Measurements from ENCODE around the gene KRT13. TPM values are rescaled to one million over a fixed set of nuclear protein-coding genes. Genes with fewer than 3 reads are reported as not detected.

Gene KRT13
- total RNA-seq, 4 donors from 2014 or later, result 20.7 to 1,501 (median 80.1) TPM

DNA sequence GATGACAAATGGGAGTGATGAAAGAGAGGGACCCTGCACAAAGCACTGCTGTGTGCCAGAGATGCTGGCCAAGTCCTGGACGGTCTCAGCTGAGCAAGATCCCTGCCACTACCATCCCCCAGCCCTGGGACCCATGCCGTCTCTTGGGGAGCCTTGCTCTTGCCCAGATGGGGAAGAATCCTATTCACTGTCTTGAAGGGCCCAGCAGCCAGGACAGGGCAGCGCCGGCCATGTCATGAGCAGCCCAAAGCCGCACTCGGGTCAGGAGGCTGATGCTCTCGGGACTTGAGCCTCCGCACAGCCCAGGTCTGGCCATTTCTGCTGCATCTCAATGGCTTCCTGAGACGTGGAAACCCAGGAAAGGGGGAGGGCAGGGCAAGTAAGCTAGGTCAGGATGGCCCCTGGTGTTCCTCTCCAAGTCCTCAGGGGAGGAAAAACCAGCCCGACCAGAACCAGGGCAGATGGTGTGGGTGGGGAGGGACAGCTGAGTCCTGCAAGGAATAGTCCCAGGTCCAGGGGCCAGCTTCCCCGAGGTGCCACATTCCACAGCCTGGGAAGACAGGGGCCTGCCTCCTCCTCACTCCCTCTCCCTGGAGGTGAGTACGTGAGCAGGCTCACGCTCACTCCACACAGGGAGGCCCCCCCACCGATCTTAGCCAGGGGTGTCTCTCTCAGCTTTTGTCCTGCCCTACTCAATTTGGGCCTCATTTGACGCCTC is 30.5 kb upstream of the KRT13 start:
- H3K9me3 ChIP-seq, result no peaks in the 10 kb centered on the region
- no peak overlapping the region for H3K27ac ChIP-seq
- no peaks in the 10 kb centered on the region for H3K4me1 ChIP-seq
- 67% methylated on average over 2 of the region's 15 CpGs; no CpG with 5 or more reads in 1 of the 2 donors for WGBS, 2 donors (ENCODE audit: low coverage in 1 of 2)
- peaks cover 43% of the 10 kb centered on the region for H3K27me3 ChIP-seq
- no peak for ATAC-seq
- no peak overlapping the region for H3K4me3 ChIP-seq
- H3K36me3 ChIP-seq, result no peaks in the 10 kb centered on the region
- TF ChIP-seq, protein P1, sequence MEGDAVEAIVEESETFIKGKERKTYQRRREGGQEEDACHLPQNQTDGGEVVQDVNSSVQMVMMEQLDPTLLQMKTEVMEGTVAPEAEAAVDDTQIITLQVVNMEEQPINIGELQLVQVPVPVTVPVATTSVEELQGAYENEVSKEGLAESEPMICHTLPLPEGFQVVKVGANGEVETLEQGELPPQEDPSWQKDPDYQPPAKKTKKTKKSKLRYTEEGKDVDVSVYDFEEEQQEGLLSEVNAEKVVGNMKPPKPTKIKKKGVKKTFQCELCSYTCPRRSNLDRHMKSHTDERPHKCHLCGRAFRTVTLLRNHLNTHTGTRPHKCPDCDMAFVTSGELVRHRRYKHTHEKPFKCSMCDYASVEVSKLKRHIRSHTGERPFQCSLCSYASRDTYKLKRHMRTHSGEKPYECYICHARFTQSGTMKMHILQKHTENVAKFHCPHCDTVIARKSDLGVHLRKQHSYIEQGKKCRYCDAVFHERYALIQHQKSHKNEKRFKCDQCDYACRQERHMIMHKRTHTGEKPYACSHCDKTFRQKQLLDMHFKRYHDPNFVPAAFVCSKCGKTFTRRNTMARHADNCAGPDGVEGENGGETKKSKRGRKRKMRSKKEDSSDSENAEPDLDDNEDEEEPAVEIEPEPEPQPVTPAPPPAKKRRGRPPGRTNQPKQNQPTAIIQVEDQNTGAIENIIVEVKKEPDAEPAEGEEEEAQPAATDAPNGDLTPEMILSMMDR (IDR thresholded peaks at IDR 0.05), result no peak
- no peak for TF ChIP-seq POLR2A (IDR thresholded peaks at IDR 0.05)
- TF ChIP-seq EP300 (IDR thresholded peaks at IDR 0.05), result no peak
- TF ChIP-seq POLR2AphosphoS5 (IDR thresholded peaks at IDR 0.05), result no peak

DNA sequence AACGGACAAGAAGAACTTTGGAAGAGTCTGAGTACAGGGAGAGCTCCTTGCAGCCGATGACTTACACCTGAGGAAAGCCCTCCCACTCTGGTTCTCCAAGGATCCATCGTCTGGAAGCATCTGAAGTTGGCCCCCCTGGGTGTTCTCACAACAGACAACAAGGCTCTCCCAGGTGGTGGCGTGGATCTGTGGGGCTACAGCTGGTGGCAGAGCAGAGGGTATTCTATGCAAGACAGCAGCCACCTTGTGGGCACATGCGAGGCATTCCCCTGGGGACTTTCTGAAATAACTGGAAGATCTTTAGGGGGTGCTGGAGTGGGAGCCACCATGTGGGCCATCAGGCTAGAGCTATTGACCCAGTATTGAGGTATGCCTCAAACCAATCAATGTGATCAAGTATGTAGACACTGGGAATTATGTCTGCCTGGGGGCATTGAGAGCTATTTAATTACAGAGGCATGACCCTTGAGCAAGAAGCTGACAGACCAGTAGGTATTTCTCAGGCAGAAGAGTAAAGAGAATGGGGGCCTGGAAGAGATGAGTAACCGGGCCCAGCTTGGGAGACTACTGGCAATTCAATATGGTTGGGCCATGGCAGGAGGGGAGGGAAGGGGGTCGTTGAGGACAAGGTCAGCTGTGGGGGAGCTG is 29.6 kb upstream of the KRT13 start:
- H3K27me3 ChIP-seq, result peaks cover 52% of the 10 kb centered on the region
- no peaks in the 10 kb centered on the region for H3K9me3 ChIP-seq
- no peak overlapping the region for H3K27ac ChIP-seq
- ATAC-seq, result no peak
- WGBS, 2 donors (ENCODE audit: low coverage in 1 of 2), result 50 to 72% methylated on average over 2 to 5 of the region's 7 CpGs
- no peaks in the 10 kb centered on the region for H3K4me1 ChIP-seq
- H3K36me3 ChIP-seq, result no peaks in the 10 kb centered on the region
- no peak for TF ChIP-seq EP300 (IDR thresholded peaks at IDR 0.05)
- TF ChIP-seq POLR2A (IDR thresholded peaks at IDR 0.05), result no peak
- TF ChIP-seq, protein P1 (IDR thresholded peaks at IDR 0.05), result no peak
- no peak for TF ChIP-seq POLR2AphosphoS5 (IDR thresholded peaks at IDR 0.05)
- H3K4me3 ChIP-seq, result no peak overlapping the region

DNA sequence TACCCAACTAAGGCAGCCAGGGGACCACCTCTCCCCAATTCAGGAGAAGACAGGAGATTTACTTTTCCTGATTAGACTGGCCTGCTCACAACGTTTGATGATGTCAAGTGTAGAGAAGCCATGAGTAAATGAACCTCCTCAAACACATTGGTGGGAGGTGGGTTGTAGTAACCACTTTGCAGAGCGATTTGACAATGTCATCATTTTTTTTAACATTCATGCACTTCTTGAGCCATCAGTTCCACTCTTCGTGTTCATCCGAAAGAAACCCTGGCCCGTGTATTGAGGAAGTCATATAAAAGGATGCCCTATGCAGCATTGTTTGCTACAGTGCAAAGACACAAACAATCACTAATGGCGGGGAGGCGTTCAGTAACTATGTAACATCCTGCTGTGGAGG is 28.2 kb upstream of the KRT13 start:
- no peak for ATAC-seq
- 84 to 88% methylated on average over 7 of the region's 7 CpGs for WGBS, 2 donors (ENCODE audit: low coverage in 1 of 2)
- no peaks in the 10 kb centered on the region for H3K36me3 ChIP-seq
- H3K27me3 ChIP-seq, result peaks cover 66% of the 10 kb centered on the region
- no peak overlapping the region for H3K27ac ChIP-seq
- TF ChIP-seq POLR2AphosphoS5 (IDR thresholded peaks at IDR 0.05) (no peak), POLR2A (IDR thresholded peaks at IDR 0.05) (no peak), EP300 (IDR thresholded peaks at IDR 0.05) (no peak)
- no peaks in the 10 kb centered on the region for H3K4me1 ChIP-seq
- H3K9me3 ChIP-seq, result no peaks in the 10 kb centered on the region
- H3K4me3 ChIP-seq, result no peak overlapping the region

DNA sequence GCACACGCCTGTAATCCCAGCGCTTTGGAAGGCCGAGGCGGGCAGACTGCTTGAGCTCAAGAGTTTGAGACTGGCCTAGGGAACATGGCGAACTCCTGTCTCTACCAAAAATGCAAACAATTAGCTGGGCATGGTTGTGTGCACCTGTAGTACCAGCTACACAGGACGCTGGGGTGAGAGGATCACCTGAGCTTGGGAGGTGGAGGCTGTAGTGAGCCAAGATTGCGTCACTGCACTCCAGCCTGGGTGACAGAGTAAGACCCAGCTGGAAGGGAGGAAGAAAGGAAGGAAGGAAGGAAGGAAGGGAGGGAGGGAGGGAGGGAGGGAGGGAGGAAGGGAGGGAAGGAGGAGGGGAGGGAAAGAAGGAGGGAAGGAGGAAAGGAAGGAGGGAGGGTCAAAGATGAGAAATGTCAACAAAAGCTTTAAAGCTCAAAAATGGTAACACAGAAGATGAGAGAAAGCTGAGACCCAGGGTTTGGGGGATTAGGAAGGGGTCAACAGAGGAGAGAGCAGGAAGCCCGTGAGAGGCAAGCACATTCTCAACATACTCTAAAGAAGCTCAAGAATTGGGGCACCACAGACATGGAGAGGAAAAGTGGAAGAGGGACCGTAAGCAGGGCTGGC is 27.6 kb upstream of the KRT13 start:
- TF ChIP-seq POLR2AphosphoS5 (IDR thresholded peaks at IDR 0.05), result no peak
- no peak for TF ChIP-seq EP300 (IDR thresholded peaks at IDR 0.05)
- no peak for TF ChIP-seq POLR2A (IDR thresholded peaks at IDR 0.05)
- TF ChIP-seq, protein P1 (IDR thresholded peaks at IDR 0.05), result no peak
- no peak overlapping the region for H3K27ac ChIP-seq

DNA sequence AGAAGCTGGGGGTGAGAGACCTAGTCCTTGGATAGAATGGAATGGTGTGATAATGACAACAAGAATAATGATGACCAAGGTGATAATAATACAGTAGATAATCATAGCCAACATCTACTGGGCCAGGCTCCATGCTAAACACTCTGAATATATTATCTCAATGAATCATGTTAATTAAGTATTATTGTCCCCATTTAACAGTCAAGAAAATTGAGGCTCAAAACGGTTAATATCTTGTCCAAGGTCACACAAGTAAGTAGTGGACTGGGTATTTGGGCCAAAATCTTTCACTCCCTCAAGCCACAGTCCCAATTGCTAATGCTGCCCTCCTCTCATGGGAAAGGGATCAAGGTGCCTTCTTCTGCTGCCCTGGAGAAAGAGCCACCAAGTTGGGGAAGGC is 26.6 kb upstream of the KRT13 start:
- WGBS, 2 donors (ENCODE audit: low coverage in 1 of 2), result 60 to 67% methylated on average over 1 of the region's 1 CpG
- H3K36me3 ChIP-seq, result no peaks in the 10 kb centered on the region
- H3K4me3 ChIP-seq, result no peak overlapping the region
- H3K27ac ChIP-seq, result no peak overlapping the region
- no peak for TF ChIP-seq POLR2A (IDR thresholded peaks at IDR 0.05)
- TF ChIP-seq POLR2AphosphoS5 (IDR thresholded peaks at IDR 0.05), result no peak
- TF ChIP-seq, protein P1 (IDR thresholded peaks at IDR 0.05), result no peak
- no peak for TF ChIP-seq EP300 (IDR thresholded peaks at IDR 0.05)
- H3K9me3 ChIP-seq, result no peaks in the 10 kb centered on the region
- no peak for ATAC-seq
- H3K27me3 ChIP-seq, result peaks cover 82% of the 10 kb centered on the region
- H3K4me1 ChIP-seq, result peaks cover 0 to 13% (median 9%) of the 10 kb centered on the region in 3 donors

More for the DNA sequence above, 27.6 kb upstream of the KRT13 start:
- WGBS, 2 donors (ENCODE audit: low coverage in 1 of 2), result 80 to 86% methylated on average over 6 of the region's 9 CpGs
- Histone ChIP-seq H3K27me3 (peaks cover 71% of the 10 kb centered on the region), H3K36me3 (no peaks in the 10 kb centered on the region), H3K4me3 (no peak overlapping the region), H3K9me3 (no peaks in the 10 kb centered on the region), H3K4me1 (peaks cover 0 to 5% (median 4%) of the 10 kb centered on the region in 3 donors)
- no peak for ATAC-seq

Data from gastroesophageal sphincter (tissue), 4 donors.